Stimulated activated CD8-positive, alpha-beta memory T cell treated with anti-CD3 and anti-CD28 coated beads, Interleukin-2, amount 100 ng/mL, for 48 hours (primary cell): Measurements from ENCODE around the gene CFAP77.

Experiments
- DNase-seq, 2 donors: peaks; one replicate each; pipeline ENCODE4 v3.0.0-alpha.2; 2020; ENCODE audit warnings: low read depth in 2 of 2

The CFAP77 gene

DNA sequence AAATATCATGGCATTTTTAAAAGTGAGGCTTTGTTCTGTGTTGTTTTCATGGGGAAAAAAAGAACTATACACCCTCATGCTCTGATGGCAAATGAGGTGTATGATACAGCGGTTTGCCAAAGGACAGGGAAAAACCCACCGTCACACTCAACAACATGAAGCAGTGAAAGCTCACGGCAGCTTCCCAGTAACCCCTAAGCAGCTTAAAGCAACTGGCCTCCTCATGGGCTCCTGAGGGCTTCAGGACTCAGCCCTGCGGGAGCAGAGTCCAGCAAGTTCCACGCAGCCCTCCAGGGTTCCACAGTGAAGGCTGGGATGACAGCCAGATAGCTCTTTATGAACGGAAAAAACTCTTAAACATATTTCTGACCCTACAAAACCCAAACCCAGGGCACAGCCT lies 185.3 kb downstream of the CFAP77 start:
- DNase-seq: no peak

DNA sequence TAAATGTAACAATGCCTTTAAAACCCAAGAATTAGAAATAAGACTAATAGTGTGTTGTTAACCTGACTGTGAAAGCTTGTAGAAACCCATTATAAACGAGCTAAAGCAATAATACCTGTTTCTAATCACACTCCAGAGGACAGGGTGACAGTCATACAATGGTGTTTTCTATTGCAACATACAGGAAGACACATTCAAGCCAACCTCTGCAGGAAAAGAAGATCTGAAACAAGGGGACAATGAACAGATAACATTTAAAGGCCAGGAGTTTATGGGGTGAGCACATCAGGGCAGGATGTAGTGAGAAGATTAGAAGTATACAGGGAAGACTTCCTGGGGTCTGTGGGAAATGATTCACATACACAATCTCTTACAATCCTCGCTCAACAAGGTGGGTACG lies 186.2 kb downstream of the CFAP77 start:
- no peak for DNase-seq

DNA sequence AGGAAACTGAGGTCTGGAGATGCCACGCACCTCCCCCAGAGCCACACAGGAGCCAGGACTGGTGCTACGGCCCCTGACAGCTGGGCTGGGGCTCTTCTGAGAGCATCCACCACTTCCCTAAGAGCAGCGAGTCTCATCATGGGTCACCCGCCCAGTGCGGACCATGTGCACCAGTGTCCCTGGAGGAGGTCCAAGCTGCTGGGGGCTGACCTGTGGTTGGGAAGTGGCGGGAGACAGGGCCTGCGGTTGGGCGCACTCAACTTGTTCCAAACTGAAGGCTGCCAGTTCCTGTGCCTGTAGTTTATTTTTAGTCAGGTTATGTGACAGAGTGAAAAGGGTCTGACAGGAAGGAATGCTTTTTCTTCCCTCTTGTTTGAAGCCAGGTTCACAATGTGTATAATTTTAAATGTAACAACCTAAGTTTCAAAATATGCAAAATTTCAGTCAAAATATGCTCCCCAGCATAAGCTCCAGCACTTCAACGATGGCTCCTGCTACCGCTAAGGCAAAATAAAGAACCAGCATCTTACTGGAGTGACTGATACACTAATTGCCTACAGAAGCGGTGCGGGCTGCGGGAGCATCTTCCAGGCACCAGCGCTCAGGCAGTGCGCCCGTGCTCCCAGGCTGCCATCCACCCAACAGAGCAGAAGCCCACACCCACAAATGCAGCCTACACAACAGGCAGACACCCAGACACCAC lies 187.2 kb downstream of the CFAP77 start:
- no peak for DNase-seq

DNA sequence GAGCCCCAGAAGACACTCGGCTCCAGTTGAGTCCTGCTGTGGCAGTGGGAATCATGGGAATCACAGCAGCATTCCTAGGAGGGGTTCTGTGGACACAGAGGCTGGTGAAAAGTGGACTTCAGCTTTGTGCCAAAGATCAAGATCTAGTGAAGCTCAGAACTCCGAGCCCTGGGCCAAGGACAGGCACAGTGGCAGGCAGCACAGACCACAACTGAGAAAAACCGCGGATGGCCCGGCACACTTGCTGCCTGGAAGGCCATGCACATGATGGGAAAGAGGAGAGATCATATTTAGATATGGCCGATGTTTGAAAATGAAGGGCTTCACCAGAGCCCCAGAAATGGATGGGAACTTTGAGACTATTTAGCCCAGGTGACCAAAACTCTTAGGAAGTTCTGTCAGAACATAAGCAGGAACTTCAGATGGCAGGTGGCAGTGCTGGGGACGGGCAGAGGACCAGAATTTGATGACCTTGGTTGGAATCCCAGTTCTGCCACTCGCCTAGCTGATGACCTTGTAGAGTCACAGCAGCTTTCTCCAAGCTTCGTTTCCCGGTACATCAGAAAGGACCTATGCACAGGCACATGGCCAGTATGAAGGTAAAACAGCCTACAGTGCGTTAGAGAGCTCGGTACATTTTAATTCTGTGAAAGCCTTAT lies 190.4 kb downstream of the CFAP77 start:
- no peak for DNase-seq

DNA sequence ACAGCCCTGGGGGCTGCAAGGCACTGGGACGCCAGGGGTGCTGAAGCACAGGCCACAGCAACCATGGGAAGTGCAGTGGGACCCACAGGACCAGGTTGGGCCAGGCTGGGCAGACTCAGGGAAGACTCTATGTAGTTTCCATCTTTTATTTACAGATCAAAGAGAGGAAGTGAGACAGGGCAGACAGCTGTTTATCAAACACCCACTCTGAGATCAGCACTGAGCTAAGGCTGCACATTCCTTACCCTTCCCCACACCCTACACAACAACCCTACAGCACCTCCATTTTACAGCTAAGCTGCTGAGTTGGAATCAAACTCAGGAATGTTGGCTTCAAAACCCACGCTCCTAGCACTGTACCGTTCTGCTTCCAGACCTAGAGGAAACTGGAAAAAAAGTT lies 192.2 kb downstream of the CFAP77 start:
- DNase-seq: no peak

DNA sequence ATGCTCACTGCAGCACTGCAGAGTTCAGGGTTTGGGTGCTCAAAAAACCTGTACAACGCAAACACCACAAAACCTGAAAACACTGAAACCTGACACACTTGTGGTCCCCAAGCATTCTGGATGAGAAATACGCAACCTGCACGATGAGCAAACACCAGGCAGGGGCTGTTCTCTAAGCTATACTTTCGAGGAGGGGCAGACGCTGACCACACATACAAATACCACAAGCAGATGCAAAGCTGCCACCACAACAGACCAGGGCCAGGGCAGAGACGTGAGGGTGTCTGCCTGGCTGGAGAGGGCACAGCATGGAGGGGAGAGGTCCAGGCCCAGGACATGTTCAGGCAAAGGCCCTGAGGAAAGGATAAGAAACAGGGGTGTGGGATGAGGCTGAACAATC lies 195.4 kb downstream of the CFAP77 start:
- DNase-seq: no peak

DNA sequence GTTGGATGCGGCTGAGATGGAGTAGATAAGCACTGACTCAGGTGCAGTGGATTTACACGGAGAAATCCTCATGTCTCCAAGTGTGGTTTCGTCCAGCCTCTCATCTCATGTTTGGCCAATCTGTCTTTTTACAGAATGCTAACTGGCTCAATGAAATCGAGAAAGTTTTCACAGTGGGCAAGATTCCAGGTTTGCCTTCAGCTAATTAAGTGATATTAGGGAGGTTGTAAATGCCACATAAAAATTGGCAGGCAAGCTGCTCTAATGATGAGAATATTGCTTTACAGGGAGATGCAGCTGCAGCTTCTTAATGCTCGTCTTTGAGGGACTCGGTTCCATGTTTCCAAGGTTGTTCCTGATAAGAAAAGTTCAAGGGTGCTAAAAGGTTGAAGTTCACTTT lies 196.1 kb downstream of the CFAP77 start:
- no peak for DNase-seq

DNA sequence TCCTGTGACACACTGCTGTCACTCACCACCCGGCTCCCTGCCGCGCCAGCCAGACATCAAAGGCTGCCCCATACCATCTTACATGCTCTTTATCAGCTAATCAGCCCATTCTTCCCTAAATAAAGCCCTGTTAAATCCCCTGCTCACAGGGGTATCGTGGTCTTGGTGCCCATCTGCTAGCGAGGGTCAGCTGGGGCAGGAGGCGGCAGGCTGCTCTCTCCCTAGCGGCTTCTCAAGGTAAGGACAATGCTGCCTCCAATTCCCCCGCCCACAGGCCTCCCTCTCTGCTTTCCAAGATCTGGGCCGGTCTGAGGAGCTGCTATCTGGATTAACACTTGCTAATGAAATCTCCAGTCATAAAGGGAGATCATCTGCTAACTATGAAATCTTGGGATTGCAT lies 199.2 kb downstream of the CFAP77 start:
- DNase-seq: no peak

DNA sequence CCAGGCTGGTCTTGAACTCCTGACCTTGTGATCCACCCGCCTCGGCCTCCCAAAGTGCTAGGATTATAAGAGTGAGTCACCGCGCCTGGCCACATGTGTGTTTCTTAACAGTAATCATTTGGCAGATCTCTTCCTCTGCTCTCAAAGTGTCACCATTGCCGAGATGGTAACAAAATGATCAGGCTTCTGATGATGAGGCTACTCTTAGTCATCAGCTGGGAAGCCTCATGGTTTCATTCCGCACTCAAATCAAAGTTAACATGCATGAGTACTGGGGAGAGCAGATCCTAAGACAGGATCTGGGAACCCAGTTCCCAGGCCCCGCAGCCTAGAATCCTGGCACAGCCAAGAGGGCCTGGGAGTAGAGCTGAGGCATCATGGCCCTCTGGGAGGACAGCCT lies 199.8 kb downstream of the CFAP77 start:
- DNase-seq: no peak

DNA sequence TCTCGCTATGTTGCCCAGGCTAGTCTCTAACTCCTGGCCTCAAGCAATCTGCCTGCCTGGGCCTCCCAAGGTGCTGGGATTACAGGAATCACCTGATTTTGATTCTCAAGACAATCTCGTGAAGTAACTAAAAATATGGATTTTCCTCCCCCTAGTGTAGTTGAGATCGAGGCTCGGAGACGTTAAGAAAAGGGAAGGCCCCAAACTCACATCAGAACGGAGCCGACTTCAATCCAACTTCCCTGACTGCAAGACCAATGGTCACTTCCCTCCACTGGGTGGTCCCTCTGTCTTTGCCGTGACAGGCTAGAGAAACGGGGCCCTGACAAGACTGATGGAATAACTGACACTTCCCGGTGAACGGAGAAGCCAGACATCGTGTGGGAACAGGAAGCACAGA lies 200.7 kb downstream of the CFAP77 start:
- no peak for DNase-seq

DNA sequence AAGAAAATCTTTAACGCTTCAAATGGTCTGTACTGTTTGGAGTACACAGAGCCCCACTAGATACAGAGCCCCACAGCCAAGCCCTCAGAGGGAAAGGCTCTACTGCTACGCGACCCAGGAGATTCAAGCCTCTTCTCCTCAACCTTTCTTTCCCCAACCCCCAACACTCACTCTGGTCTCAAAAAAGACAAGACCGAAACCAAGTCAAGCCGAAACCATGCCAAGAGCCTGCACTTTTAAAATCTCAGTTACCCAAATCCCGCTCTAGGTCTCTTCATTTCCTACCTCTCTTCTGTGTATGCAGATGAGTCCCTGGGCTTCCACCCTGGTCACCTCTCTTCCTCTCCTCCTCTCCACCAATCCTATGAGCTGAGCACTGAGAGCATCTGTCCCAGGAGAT lies 204.3 kb downstream of the CFAP77 start:
- no peak for DNase-seq

DNA sequence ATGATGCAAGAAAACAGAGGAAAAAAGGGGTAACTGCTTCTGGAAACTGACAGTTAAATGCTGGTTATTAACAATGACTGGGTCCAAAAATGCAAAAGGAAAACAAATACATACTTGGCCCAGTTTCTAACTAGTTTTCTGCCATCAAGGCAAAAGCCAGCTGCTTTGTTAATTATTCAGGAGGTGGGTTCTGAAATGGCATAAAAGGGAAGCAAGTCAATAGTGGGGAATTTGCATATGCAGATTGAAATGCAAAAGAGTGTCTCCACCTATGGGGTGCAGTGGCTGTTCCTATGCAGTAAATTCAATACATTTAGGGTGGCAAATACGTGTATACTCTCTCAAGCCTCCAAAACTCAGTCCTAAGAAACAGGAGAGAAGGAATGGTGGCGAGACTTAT lies 205.8 kb downstream of the CFAP77 start:
- DNase-seq: no peak

DNA sequence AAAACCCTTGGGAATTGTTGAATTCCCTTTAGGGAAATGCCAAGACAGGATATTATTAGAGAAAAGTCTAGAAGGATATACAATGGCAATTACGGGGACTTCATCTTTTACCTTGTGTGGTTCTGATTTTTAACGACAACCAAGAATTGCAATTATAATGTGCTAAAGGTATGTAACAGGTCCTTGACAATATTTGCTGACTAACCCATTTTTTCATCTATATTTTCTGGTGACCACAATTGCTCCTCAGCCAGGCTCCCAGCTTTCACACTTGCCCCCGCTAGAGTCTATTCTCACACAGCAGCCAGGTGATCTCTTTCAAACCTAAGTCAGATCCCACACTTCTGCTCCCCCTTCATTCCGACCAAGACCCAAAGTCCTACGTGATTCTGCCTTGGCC lies 206.7 kb downstream of the CFAP77 start:
- no peak for DNase-seq

DNA sequence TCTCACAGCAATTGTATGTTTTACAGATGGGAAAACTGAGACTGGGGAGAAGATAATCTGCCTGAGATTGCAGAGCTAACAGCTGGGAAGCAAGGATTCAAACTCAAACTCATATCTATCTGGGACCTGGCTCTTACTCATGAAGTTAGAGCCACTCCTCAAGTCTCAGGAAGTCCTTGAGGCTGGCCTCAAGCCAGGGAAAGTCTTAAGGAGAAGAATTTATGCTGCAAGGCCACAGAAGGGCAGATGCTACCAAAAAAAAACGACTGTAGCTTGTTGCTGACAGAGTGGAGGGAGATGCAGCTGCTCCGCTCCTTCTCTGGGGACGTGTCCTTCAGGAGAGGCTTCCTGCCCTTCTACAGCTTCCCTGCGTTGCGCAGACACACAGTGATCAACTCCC lies 212.1 kb downstream of the CFAP77 start:
- no peak for DNase-seq
